Sigmoid colon (tissue), 7 donors: ENCODE measurements around the gene IL6ST. TPM values are rescaled to one million over a fixed set of nuclear protein-coding genes. Genes with fewer than 3 reads are reported as not detected.

ENCODE experiments used
- DNase-seq: peaks from one replicate; pipeline ENCODE4 v3.0.0-alpha.2; 2019
- H3K27ac ChIP-seq, 4 donors: fragments of 200-600 bp; sonication (generic); one replicate each; pipeline ENCODE4 v1.5.1; 2016 to 2019; ENCODE audit warnings: mild to moderate bottlenecking in 1 of 4
- H3K27me3 ChIP-seq, 3 donors: fragments of 200-600 bp; sonication (generic); one replicate each; pipeline ENCODE4 v1.5.1; 2019; ENCODE audit warnings: mild to moderate bottlenecking in 1 of 3
- H3K36me3 ChIP-seq, 4 donors: fragments of 200-600 bp; sonication (generic); one replicate each; pipeline ENCODE4 v1.5.1; 2016 to 2019
- H3K4me1 ChIP-seq, 4 donors: fragments of 200-600 bp; sonication (generic); one replicate each; pipeline ENCODE4 v1.5.1; 2017 to 2019
- H3K4me3 ChIP-seq, 4 donors: fragments of 200-600 bp; sonication (generic); one replicate each; pipeline ENCODE4 v1.5.1; 2017 to 2019; ENCODE audit warnings: mild to moderate bottlenecking in 2 of 4, moderate library complexity in 1 of 4
- H3K9me3 ChIP-seq, 4 donors: fragments of 200-600 bp in 3 of 4; sonication (generic) in 3 of 4; one replicate each; pipeline versions ENCODE4 v1.5.1 to v1.6.1; 2013 to 2019
- EP300 ChIP-seq, 4 donors: sonication (generic); formaldehyde crosslinking; IDR thresholded peaks; one replicate each; pipeline ENCODE4 v1.6.1; 2017; ENCODE audit warnings: antibody characterized with exemption in 4 of 4
- POLR2A ChIP-seq, 2 donors: fragments of 450-650 bp; IDR thresholded peaks; one replicate each; pipeline ENCODE4 v1.6.1; 2016; ENCODE audit warnings: antibody characterized with exemption in 2 of 2, mild to moderate bottlenecking in 2 of 2, moderate library complexity in 2 of 2
- POLR2AphosphoS5 ChIP-seq, 4 donors: sonication (generic); formaldehyde crosslinking; IDR thresholded peaks; one replicate each; pipeline ENCODE4 v1.6.1; 2017; ENCODE audit warnings: antibody characterized with exemption in 4 of 4
- WGBS, 2 donors: extraction: QIAGEN DNeasy Blood & Tissue Kit; methylation state at CpG; one replicate each; pipeline ENCODE4 v1.1.7; 2013; 5-methylcytosine and 5-hydroxymethylcytosine counted together
- intact Hi-C: fragments of 100-400 bp; cut with DNase I; formaldehyde crosslinking; loops from one replicate; pipeline ENCODE4 v1.15.1; 2023
- polyA plus RNA-seq, 3 donors: library from polyadenylated mRNA; stranded (reverse); fragments of 200-250 nt; gene quantifications; one replicate each; pipeline ENCODE4 v1.2.3, GENCODE V29; 2013
- total RNA-seq, 4 donors: library from RNA; depleted of rRNA; stranded (reverse); fragments of >200 nt; gene quantifications; one replicate each; pipeline ENCODE4 v1.1.0, GENCODE V29; 2016
- TF ChIP-seq, protein P1 (sequence below), 4 experiments: fragments of 450-650 bp in 3 of 4; fragments of 200-600 bp in 1 of 4; IDR thresholded peaks; one replicate each; pipeline ENCODE4 v1.5.1; 2016 to 2019; ENCODE audit warnings: antibody characterized with exemption in 4 of 4, mild to moderate bottlenecking in 3 of 4, moderate library complexity in 2 of 4
- donor health status: healthy with polysubstance abuse.
- donor health status: Bipolar disorder and iron deficiency.
- donor health status: healthy.

Gene IL6ST
- total and polyA plus RNA-seq, 7 donors: 7.4 to 373 (median 206) TPM

DNA sequence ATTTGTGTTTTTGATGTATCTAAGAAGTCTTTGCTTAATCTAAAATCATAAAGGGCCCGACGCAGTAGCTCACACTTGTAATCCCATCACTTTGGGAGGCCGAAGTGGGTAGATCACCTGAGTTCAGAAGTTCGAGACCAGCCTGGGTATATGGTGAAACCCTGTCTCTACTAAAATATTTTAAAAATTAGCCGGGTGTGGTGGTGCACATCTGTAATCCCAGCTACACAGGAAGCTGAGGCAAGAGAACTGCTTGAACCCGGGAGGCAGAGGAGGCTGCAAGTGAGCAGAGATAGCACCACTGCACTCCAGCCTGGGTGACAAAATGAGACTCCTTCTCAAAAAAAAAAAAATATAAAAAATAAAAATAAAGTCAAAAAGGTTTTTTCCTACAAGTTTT lies 9.6 kb downstream of the IL6ST start:
- DNase-seq: no peak
- Histone ChIP-seq H3K4me1 (peaks cover 0 to 64% (median 41%) of the 10 kb centered on the region in 4 donors), H3K9me3 (no peaks in the 10 kb centered on the region), H3K27ac (no peak overlapping the region), H3K4me3 (no peak overlapping the region), H3K27me3 (no peaks in the 10 kb centered on the region), H3K36me3 (peaks cover 0 to 24% (median 0%) of the 10 kb centered on the region in 4 donors)
- no peak for TF ChIP-seq POLR2A (IDR thresholded peaks at IDR 0.05)
- no peak for TF ChIP-seq EP300 (IDR thresholded peaks at IDR 0.05)
- no peak for TF ChIP-seq POLR2AphosphoS5 (IDR thresholded peaks at IDR 0.05)
- TF ChIP-seq, protein P1, sequence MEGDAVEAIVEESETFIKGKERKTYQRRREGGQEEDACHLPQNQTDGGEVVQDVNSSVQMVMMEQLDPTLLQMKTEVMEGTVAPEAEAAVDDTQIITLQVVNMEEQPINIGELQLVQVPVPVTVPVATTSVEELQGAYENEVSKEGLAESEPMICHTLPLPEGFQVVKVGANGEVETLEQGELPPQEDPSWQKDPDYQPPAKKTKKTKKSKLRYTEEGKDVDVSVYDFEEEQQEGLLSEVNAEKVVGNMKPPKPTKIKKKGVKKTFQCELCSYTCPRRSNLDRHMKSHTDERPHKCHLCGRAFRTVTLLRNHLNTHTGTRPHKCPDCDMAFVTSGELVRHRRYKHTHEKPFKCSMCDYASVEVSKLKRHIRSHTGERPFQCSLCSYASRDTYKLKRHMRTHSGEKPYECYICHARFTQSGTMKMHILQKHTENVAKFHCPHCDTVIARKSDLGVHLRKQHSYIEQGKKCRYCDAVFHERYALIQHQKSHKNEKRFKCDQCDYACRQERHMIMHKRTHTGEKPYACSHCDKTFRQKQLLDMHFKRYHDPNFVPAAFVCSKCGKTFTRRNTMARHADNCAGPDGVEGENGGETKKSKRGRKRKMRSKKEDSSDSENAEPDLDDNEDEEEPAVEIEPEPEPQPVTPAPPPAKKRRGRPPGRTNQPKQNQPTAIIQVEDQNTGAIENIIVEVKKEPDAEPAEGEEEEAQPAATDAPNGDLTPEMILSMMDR (IDR thresholded peaks at IDR 0.05): no peak
- intact Hi-C loops: no loop called here
- WGBS, 2 donors: 85 to 93% methylated on average over 6 of the region's 6 CpGs

DNA sequence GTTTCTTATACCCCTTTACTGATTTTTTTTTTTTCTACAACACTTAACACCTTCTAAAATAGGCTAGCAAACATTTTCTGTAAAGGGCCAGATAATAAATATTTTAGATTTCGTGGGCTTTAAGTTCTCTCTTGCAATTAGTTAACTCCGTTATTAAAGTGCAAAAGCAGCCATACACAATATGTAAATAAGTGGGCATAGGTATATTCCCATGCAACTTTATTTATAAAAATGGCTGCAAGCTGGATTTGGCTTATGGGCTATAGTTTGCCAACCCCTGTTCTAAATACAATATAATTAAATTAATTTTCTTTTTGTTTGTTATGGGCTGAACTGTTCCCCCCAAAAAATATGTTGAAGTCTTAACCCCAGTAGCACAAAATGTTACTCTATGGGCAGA lies 10.8 kb downstream of the IL6ST start:
- no peaks in the 10 kb centered on the region for H3K9me3 ChIP-seq
- no peak overlapping the region for H3K4me3 ChIP-seq
- peaks cover 0 to 58% (median 31%) of the 10 kb centered on the region in 4 donors for H3K4me1 ChIP-seq
- 89 to 94% methylated on average over 2 of the region's 2 CpGs for WGBS, 2 donors
- H3K36me3 ChIP-seq: peaks cover 0 to 31% (median 0%) of the 10 kb centered on the region in 4 donors
- intact Hi-C loops: no loop called here
- no peaks in the 10 kb centered on the region for H3K27me3 ChIP-seq
- DNase-seq: no peak
- no peak for TF ChIP-seq POLR2AphosphoS5 (IDR thresholded peaks at IDR 0.05)
- no peak overlapping the region for H3K27ac ChIP-seq

DNA sequence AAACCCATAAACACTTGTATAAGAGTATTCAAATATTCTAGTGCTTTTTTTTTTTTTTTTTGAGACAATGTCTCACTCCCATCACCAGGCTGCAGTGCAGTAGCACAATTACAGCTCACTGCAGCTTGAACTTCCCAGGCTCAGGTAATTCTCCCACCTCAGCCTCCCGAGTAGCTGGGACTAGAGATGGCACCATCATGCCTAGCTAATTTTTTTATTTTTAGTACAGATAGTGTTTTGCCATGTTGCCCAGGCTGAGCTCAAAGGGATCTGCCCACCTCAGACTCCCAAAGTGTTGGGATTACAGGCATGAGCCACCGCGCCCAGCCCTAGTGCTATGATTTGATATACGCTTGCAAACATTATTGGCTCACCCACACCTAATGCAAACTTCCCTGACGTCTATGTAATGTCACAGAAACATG lies 11.8 kb downstream of the IL6ST start:
- peaks cover 0 to 57% (median 34%) of the 10 kb centered on the region in 4 donors for H3K4me1 ChIP-seq
- intact Hi-C loops: no loop called here

DNA sequence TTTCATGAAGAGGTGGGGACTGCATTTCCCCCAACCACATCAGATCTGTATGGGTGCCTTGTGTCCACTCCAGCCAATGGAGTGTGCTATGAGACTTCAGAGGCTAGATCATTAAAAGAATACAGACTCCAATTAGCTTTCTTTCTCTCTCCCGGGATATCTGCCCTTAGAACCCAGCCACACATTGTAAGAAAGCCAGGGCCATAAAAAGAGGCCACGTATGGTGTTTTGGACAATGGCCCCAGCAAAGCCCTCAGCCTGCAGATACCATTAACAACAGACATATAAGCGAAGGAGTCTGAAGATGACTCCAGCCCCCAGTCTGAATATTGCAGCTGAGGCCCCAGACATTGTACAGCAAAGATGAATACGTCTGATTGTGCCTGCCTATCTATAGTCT lies 21.5 kb downstream of the IL6ST start:
- Histone ChIP-seq H3K27me3 (no peaks in the 10 kb centered on the region), H3K27ac (no peak overlapping the region), H3K9me3 (no peaks in the 10 kb centered on the region), H3K4me3 (no peak overlapping the region), H3K36me3 (peaks cover 0 to 47% (median 5%) of the 10 kb centered on the region in 4 donors), H3K4me1 (peaks cover 0 to 38% (median 11%) of the 10 kb centered on the region in 4 donors)
- intact Hi-C loops: no loop called here
- no peak for TF ChIP-seq POLR2AphosphoS5 (IDR thresholded peaks at IDR 0.05)
- TF ChIP-seq POLR2A (IDR thresholded peaks at IDR 0.05): no peak
- no peak for TF ChIP-seq EP300 (IDR thresholded peaks at IDR 0.05)
- TF ChIP-seq, protein P1 (IDR thresholded peaks at IDR 0.05): no peak
- DNase-seq: no peak
- 77 to 85% methylated on average over 4 of the region's 4 CpGs for WGBS, 2 donors

More for the DNA sequence above, 11.8 kb downstream of the IL6ST start:
- 17 to 43% methylated on average over 5 of the region's 5 CpGs for WGBS, 2 donors
- Histone ChIP-seq H3K9me3 (no peaks in the 10 kb centered on the region), H3K4me3 (no peak overlapping the region), H3K27me3 (no peaks in the 10 kb centered on the region), H3K27ac (no peak overlapping the region), H3K36me3 (peaks cover 0 to 32% (median 0%) of the 10 kb centered on the region in 4 donors)
- no peak for TF ChIP-seq EP300 (IDR thresholded peaks at IDR 0.05)
- TF ChIP-seq, protein P1 (IDR thresholded peaks at IDR 0.05): peak in 1 of 4 experiments; percentile 5
- no peak for DNase-seq

DNA sequence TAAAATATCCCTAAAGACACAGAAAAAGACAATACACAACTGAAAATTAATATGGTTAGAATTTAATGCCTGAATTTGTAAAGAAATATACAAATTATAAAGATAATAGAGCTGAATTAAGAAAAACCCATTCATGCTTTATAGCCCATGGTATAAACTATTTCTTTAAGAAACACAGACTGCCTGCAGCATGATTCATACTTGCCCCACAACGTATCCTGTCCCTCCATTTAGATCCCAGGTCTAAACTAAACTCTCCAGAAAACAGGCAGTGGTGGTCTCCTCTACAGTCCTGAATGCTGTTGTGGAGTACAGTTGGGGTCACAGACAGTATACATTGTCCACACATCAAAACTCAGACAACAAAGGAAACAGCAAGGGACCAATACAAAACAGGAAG lies 24.8 kb downstream of the IL6ST start:
- Histone ChIP-seq H3K36me3 (peaks cover 0 to 64% (median under 1%) of the 10 kb centered on the region in 4 donors), H3K27me3 (no peaks in the 10 kb centered on the region), H3K9me3 (no peaks in the 10 kb centered on the region), H3K27ac (no peak overlapping the region), H3K4me1 (peaks cover 0 to 17% (median 4%) of the 10 kb centered on the region in 4 donors), H3K4me3 (no peak overlapping the region)
- no peak for DNase-seq
- WGBS, 2 donors: 55 to 63% methylated on average over 1 of the region's 1 CpG
- TF ChIP-seq POLR2AphosphoS5 (IDR thresholded peaks at IDR 0.05) (no peak), POLR2A (IDR thresholded peaks at IDR 0.05) (no peak), EP300 (IDR thresholded peaks at IDR 0.05) (no peak)
- TF ChIP-seq, protein P1 (IDR thresholded peaks at IDR 0.05): no peak
- intact Hi-C loops: no loop called here
